K562 (cell line): ENCODE measurements around the gene LAMA5.

Experiments
- ARNT ChIP-seq, 2 experiments: fragments of 450-650 bp; IDR thresholded peaks; 2 replicates each; pipeline ENCODE4 v1.6.1; 2016; ENCODE audit warnings: mild to moderate bottlenecking in 1 of 2
- CCAR2 ChIP-seq: fragments of 200-400 bp; formaldehyde crosslinking; IDR thresholded peaks from 2 replicates; pipeline ENCODE4 v1.6.1; 2017; ENCODE audit warnings: mild to moderate bottlenecking, low read depth, low read length
- CEBPB ChIP-seq: fragments of 450-650 bp; IDR thresholded peaks from 2 replicates; pipeline ENCODE4 v1.6.1; 2016; ENCODE audit warnings: missing genetic modification characterization, missing compliant biosample characterization
- FOSL1 ChIP-seq: fragments of 200-800 bp; sonication (Bioruptor generic); conservative IDR thresholded peaks from 2 replicates; pipeline ENCODE4 v1.6.1; 2016; ENCODE audit warnings: missing genetic modification characterization, missing compliant biosample characterization
- HMG20A ChIP-seq: fragments of 450-650 bp; formaldehyde crosslinking; conservative IDR thresholded peaks from 2 replicates; pipeline ENCODE4 v1.4.0; 2020; ENCODE audit warnings: mild to moderate bottlenecking, mixed read lengths
- ILK ChIP-seq: fragments of 450-650 bp; IDR thresholded peaks from 2 replicates; pipeline ENCODE4 v1.6.1; 2016; ENCODE audit warnings: missing genetic modification characterization, low read depth, mild to moderate bottlenecking, missing compliant biosample characterization, moderate library complexity, borderline replicate concordance
- NBN ChIP-seq: fragments of 450-650 bp; IDR thresholded peaks from 2 replicates; pipeline ENCODE4 v1.6.1; 2016; ENCODE audit warnings: low read depth, mild to moderate bottlenecking
- POLR2AphosphoS5 ChIP-seq: IDR thresholded peaks from 2 replicates; pipeline ENCODE4 v1.6.1; 2011; ENCODE audit warnings: mild to moderate bottlenecking, low read depth, low read length, moderate library complexity; ENCODE audit not compliant: control insufficient read depth, insufficient read depth
- RAD21 ChIP-seq, 2 experiments: fragments of 250-450 bp in 1 of 2; fragments of 450-650 bp in 1 of 2; sonication (Bioruptor Pico) in 1 of 2; formaldehyde crosslinking in 1 of 2; IDR thresholded peaks in 1 of 2; conservative IDR thresholded peaks in 1 of 2; 2 replicates each; pipeline versions ENCODE4 v1.4.0 to v1.8.0; 2020 to 2022; ENCODE audit warnings: mild to moderate bottlenecking in 2 of 2, moderate library complexity in 1 of 2
- SMARCC2 ChIP-seq: fragments of 450-650 bp; IDR thresholded peaks from 2 replicates; pipeline ENCODE4 v1.6.1; 2017; ENCODE audit warnings: antibody characterized with exemption, moderate library complexity, mild to moderate bottlenecking, low read depth
- TAF15 ChIP-seq: fragments of 200-400 bp; formaldehyde crosslinking; IDR thresholded peaks from 2 replicates; pipeline ENCODE4 v1.6.1; 2017; ENCODE audit warnings: mild to moderate bottlenecking, low read depth, low read length, moderate library complexity
- ZBTB33 ChIP-seq: sonication (generic); formaldehyde crosslinking; IDR thresholded peaks from 2 replicates; pipeline ENCODE4 v1.8.1; 2023; ENCODE audit warnings: mild to moderate bottlenecking, missing genetic modification reagents

- no peak for TF ChIP-seq CCAR2
- no peak for TF ChIP-seq FOSL1 (tag)
- no peak for TF ChIP-seq ILK (tag)
- no peak for TF ChIP-seq TAF15
- no peak for TF ChIP-seq SMARCC2
- TF ChIP-seq RAD21 (CRISPR knock-in tag; conservative IDR thresholded peaks at IDR 0.05 in 1 of 2, IDR thresholded peaks at IDR 0.05 in 1 of 2) = no peak
- TF ChIP-seq NBN = no peak
- no peak for TF ChIP-seq HMG20A (CRISPR knock-in tag)
- TF ChIP-seq POLR2AphosphoS5 = no peak
- TF ChIP-seq ZBTB33 = no peak
- TF ChIP-seq CEBPB (tag) = no peak
- TF ChIP-seq ARNT (IDR thresholded peaks at IDR 0.05) = no peak
These were observed 93.7 kb downstream of the LAMA5 start for GRCh38 chr20:62273416-62273815.
